ENCODE results near the gene MELTF.

The MELTF gene

GRCh38 chr3:197027151-197027895 lies 2.3 kb downstream of the MELTF start:
- no peak for DNase-seq (ENCODE audit: low read depth in 2 of 2)

- no peak for DNase-seq (ENCODE audit: low read depth in 2 of 2)
Measured at GRCh38 chr3:197026481-197026866, 3.1 kb downstream of the MELTF start.

- no peak for DNase-seq (ENCODE audit: low read depth in 2 of 2)
Measured at GRCh38 chr3:197025736-197026480, 3.7 kb downstream of the MELTF start.

- no peak for DNase-seq (ENCODE audit: low read depth in 2 of 2)
Measured at GRCh38 chr3:197024881-197025735, 4.5 kb downstream of the MELTF start.

GRCh38 chr3:197023998-197024651 lies 5.5 kb downstream of the MELTF start:
- DNase-seq (ENCODE audit: low read depth in 2 of 2): no peak

- DNase-seq (ENCODE audit: low read depth in 2 of 2): no peak
Measured at GRCh38 chr3:197023241-197023997, 6.2 kb downstream of the MELTF start.

GRCh38 chr3:197022405-197023231 lies 7.0 kb downstream of the MELTF start:
- DNase-seq (ENCODE audit: low read depth in 2 of 2): no peak

GRCh38 chr3:197021729-197022404 lies 7.8 kb downstream of the MELTF start:
- DNase-seq (ENCODE audit: low read depth in 2 of 2): no peak

GRCh38 chr3:197021231-197021630 lies 8.4 kb downstream of the MELTF start:
- DNase-seq (ENCODE audit: low read depth in 2 of 2): no peak

- no peak for DNase-seq (ENCODE audit: low read depth in 2 of 2)
Measured at GRCh38 chr3:197019535-197019934, 10.1 kb downstream of the MELTF start.

GRCh38 chr3:197019021-197019420 lies 10.6 kb downstream of the MELTF start:
- DNase-seq (ENCODE audit: low read depth in 2 of 2): no peak

- DNase-seq (ENCODE audit: low read depth in 2 of 2): no peak
Measured at GRCh38 chr3:197017003-197017402, 12.6 kb downstream of the MELTF start.

- no peak for DNase-seq (ENCODE audit: low read depth in 2 of 2)
Measured at GRCh38 chr3:197015790-197016736, 13.6 kb downstream of the MELTF start.

GRCh38 chr3:197014942-197015575 lies 14.6 kb downstream of the MELTF start:
- no peak for DNase-seq (ENCODE audit: low read depth in 2 of 2)

- DNase-seq (ENCODE audit: low read depth in 2 of 2): no peak
Measured at GRCh38 chr3:197014024-197014423, 15.6 kb downstream of the MELTF start.

GRCh38 chr3:197012540-197012883 lies 17.1 kb downstream of the MELTF start:
- DNase-seq (ENCODE audit: low read depth in 2 of 2): no peak

GRCh38 chr3:197011780-197012539 lies 17.7 kb downstream of the MELTF start:
- DNase-seq (ENCODE audit: low read depth in 2 of 2): no peak
